ENCODE results near the gene KLRC3.

DNA sequence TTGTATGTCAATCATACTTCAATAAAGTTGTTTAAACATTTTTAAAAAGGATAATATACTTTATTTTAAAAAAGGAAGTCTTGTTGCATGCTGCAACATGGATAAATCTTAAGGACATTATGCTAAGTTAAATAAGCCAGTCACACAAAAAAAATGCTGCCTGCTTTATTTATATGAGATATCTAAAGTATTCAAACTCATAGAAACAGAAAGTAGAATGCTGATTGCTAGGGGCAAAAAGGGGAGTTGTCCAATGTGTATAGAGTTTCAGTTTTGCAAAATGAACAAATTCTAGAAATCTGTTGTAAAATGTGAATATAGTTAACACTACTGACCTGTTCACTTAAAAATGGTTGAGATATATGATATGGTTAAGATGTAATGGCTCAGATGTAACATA is 19.6 kb downstream of the KLRC3 start:
- TF ChIP-seq, protein P1, sequence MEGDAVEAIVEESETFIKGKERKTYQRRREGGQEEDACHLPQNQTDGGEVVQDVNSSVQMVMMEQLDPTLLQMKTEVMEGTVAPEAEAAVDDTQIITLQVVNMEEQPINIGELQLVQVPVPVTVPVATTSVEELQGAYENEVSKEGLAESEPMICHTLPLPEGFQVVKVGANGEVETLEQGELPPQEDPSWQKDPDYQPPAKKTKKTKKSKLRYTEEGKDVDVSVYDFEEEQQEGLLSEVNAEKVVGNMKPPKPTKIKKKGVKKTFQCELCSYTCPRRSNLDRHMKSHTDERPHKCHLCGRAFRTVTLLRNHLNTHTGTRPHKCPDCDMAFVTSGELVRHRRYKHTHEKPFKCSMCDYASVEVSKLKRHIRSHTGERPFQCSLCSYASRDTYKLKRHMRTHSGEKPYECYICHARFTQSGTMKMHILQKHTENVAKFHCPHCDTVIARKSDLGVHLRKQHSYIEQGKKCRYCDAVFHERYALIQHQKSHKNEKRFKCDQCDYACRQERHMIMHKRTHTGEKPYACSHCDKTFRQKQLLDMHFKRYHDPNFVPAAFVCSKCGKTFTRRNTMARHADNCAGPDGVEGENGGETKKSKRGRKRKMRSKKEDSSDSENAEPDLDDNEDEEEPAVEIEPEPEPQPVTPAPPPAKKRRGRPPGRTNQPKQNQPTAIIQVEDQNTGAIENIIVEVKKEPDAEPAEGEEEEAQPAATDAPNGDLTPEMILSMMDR (IDR thresholded peaks at IDR 0.05): no peak
- TF ChIP-seq POLR2A (IDR thresholded peaks at IDR 0.05) (no peak), EP300 (IDR thresholded peaks at IDR 0.05; ENCODE audit: low read depth) (no peak)

Measured in transverse colon (tissue), 3 donors.